Suppressor macrophage treated with lipopolysaccharide for 4 hours (primary cell): Measurements from ENCODE around the gene GNGT1.

Experiments
- DNase-seq: peaks from one replicate; pipeline ENCODE4 v3.0.0-alpha.2; 2020

Gene GNGT1

DNA sequence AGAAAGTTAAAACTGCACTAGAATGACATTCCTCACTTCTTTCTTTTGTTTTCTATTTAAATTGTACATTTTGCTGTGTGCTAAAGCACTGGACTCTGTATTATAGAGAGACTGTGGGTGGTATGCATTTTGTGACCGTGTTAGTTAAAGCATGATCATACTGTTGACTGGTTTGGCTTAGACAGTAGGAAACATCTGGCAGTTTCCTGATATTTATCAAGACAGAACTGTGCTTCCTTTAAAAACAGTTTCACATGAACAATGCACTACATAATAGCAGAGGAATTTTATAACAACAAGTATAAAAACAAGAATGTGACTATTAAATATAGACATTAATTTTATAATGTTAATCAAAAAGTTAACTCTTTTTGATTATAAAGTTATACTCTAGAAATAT is 38.3 kb downstream of the GNGT1 start:
- DNase-seq = no peak

GRCh38 chr7:93945083-93945482 is 38.7 kb downstream of the GNGT1 start:
- DNase-seq = no peak

DNA sequence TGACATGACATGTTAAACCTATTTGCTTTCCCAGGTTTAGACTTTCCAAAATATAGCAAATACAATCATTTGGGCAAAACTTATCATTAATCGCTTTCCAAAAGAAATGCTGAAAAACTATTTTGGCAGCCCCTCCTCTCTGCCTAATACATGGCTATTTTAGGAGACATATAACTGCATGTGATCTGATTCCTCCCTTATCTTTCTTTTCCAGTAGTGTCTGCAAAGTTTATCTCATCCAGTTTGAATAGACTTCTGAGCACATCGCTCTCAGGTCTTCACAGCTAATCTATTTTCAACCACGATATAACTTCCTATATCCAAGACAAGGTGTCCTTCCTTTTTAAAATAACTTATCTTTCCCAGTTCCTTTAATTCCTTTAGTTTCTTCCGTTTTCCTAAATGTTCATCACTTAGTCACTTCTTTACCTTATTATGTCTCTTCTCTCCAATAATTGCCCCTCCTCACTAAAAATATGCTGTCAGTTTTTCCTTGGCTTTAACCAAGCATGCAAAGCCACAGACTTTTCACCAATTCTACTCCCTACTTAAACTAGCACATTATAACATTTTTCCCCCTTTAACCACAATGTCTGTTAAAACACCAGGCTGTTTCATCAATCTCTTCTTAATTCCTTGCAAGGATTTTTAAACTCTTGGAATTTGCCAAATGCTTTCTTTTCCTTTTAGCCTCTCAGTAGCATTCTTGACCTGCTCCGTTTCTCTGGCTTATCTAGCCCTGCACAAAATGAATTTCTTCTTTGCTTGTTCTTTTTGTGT is 39.6 kb downstream of the GNGT1 start:
- DNase-seq = no peak

GRCh38 chr7:93948106-93948505 is 41.7 kb downstream of the GNGT1 start:
- peak; percentile 3 for DNase-seq

- DNase-seq = no peak
Observed at GRCh38 chr7:93948873-93949272, 42.5 kb downstream of the GNGT1 start.

- DNase-seq = no peak
Observed at GRCh38 chr7:93949423-93949822, 43.1 kb downstream of the GNGT1 start.

DNA sequence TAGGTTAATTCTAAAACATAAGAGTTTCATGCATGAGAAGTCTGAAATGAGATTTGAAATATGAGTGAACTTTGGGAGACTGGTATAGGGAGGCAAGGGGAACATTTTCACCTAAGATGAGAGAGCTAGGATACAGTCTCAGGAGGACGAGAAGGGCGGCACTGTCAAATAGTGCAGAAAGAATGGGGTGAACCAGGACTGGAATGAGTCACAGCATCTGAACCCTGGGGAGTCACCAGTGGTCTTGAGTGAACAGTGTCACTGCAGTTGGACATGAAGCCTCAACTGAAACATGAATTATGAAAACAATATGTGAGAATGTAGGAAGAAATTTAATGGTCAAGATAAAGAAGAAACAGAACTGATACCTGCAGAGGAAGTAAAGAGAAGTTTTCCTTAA is 48.9 kb downstream of the GNGT1 start:
- no peak for DNase-seq

GRCh38 chr7:93957767-93958166 is 51.4 kb downstream of the GNGT1 start:
- DNase-seq = no peak

DNA sequence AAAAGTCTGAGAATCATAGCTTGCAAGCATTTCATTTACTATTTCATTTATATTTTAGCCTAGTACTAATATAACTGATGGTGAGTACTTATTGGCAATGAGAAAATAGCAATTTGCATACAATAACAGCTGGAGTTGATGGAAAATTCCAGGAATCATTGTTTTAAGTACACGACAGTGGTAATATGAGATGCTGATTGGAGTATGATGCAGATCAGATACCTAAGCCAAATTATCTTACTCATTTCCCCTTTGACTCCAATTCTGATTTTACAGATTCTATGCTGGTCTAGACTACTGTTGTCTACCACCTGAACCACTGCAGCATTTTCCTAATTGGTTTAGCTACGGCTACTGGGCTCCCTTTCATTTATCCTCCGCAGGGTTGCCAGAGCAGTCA is 51.8 kb downstream of the GNGT1 start:
- no peak for DNase-seq

- no peak for DNase-seq
Observed at GRCh38 chr7:93958651-93959050, 52.3 kb downstream of the GNGT1 start.
